HG03565 (cell line): ENCODE data around the gene EYA2.
"Not testable (repeated sequence)": the region's sequence is repeated elsewhere in the genome, so short reads cannot be mapped to it uniquely, and the experiment has no call there.

ENCODE experiments used
- ATAC-seq: cut with Tn5 transposase; IDR thresholded peaks from one replicate; pipeline ENCODE4 v1.9.1; 2021; ENCODE audit warnings: mild to moderate bottlenecking, moderate library complexity; ENCODE audit not compliant: unreplicated experiment

Gene EYA2

GRCh38 chr20:47196091-47197081, 301.7 kb downstream of the EYA2 start:
- no peak for ATAC-seq

- ATAC-seq: no peak
These were observed 303.6 kb downstream of the EYA2 start for GRCh38 chr20:47198254-47198671.

GRCh38 chr20:47198996-47199552, 304.4 kb downstream of the EYA2 start:
- ATAC-seq: no peak

- ATAC-seq: no peak
These were observed 306.6 kb downstream of the EYA2 start for GRCh38 chr20:47201074-47201730.

DNA sequence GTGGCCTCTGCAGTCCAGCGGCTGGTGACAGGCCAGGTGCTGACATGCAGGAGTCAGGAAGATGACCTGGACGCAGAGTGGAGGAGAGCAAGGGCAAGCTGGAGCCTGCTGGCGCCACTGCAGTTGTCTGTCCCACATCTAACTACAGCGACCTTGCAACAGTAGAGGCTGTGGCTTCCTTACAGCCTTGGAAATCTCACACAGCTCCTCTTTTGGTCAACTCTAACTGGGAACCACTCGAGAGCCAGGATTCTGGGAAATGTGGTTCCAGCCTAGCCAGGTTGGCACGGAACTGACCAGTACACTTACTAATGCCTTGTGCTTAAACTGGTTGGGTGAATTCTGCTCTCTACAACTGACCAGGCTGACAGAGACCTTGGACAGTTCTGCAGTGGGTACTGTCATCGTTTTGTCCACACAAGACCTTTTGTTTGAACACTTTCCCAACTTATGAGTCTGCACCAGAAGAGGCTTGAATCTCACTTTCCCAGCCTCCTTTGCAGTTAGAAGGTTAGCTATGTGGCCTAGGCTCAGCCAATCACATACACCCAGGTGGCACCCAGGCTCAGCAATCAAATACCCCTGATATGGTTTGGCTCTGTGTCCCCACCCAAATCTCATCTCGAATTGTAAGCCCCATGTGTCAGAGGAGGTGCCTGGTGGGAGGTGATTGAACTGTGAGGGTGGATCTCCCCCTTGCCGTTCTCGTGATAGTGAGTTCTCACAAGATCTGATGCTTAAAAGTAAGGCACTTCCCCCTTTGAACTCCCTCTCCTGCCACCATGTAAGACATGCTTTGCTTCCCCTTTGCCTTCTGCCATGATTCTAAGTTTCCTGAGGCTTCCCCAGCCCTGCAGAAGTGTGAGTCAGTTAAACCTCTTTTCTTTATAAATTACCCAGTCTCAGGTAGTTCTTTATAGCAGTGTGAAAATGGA, 308.4 kb downstream of the EYA2 start:
- no peak for ATAC-seq

DNA sequence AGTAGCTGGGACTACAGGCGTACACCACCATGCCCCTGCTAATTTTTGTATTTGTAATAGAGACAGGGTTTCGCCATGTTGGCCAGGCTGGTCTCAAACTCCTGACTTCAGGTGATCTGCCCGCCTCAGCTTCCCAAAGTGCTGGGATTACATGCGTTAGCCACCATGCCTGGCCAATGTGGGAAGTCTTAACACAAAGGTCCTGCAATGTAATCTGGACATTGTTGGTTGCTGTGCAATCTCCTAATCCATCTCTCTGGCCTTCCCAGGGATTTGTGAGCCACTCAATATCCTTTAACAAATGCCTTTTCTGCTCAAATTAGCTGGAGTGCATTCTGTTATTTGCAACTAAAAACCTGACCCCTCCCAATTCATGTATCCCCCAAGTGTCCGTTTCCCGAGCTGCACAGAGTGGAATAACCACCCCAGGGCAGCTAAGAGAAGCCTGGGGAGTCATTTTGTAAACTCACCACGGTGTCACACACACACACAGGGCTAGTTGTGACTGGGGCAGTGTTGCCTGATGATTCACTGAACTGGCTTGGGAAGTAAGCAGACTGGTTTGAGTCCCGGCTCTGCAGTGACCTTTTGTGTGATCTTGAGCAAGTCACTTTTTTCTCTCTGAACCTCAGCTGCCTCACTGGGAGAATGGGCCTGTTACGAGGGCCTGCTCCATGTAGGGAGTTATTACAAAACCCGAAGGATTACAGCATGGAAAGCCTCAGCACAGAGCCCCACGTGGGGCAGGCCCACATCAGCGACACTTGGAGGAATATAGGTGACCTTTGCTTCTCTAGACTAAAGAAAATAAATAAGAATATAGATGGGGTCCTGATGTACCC, 309.6 kb downstream of the EYA2 start:
- ATAC-seq: no peak

GRCh38 chr20:47204850-47205122, 310.1 kb downstream of the EYA2 start:
- not testable (repeated sequence) for ATAC-seq

GRCh38 chr20:47205577-47206123, 311.0 kb downstream of the EYA2 start:
- no peak for ATAC-seq

DNA sequence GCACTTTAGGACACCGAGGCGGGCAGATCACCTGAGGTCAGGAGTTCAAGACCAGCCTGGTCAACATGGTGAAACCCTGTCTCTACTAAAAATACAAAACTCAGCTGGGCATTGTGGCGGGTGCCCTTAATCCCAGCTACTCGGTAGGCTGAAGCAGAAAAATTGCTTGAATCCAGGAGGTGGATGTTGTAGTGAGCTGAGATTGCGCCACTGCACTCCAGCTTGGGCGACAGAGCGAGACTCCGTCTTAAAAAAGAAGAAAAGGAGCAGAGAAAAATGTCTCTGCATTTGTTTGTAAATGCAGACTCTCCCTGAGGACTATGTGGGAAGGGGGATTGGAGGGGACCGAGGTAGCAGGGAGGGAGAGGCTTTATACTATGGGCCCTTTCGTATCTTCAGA, 311.9 kb downstream of the EYA2 start:
- ATAC-seq: not testable (repeated sequence)

- no peak for ATAC-seq
These were observed 312.5 kb downstream of the EYA2 start for GRCh38 chr20:47206962-47207641.

GRCh38 chr20:47208534-47209174, 314.0 kb downstream of the EYA2 start:
- ATAC-seq: no peak

DNA sequence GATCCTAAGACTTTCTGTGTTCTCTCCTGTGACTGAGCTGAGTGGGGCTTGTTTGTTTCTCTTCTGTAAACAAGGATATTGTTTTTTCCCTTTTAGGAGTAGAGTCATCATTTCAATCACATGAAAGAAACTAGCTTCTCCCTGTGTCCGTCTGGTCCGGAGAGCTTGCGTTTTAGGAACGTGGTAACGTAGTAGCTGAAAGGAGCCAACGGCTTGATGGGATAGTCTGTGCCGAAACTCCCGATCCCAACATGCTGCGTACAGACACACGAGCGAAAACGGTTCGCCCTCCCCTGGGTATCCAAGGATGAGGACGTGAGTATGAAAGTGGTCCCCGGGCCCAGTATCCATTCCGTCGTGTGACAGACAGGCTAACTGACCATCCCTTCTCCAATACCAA, 315.3 kb downstream of the EYA2 start:
- no peak for ATAC-seq

DNA sequence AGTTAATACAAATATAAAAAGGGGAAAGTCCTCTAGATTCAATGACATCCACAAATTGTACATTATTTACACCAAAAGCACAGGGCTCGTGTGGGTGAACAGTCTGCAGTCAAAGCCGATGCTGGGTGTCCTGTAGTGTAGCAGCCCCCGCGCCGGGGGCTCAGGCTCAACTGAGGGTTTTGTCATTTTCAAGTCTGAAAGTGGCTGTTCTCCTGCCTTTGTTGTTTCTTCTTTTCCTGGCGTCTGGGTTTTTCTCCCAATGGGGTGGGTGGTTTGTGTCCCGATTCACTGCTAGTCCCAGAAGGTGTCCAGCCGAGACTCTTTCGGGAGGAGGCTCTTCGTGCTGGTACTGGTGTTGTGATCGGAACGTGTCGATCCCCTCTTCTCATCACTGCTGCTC, 315.8 kb downstream of the EYA2 start:
- no peak for ATAC-seq

- ATAC-seq: no peak
These were observed 316.4 kb downstream of the EYA2 start for GRCh38 chr20:47211036-47211435.

- no peak for ATAC-seq
These were observed 318.1 kb downstream of the EYA2 start for GRCh38 chr20:47212606-47213207.

- ATAC-seq: no peak
These were observed 319.3 kb downstream of the EYA2 start for GRCh38 chr20:47213966-47214365.

- no peak for ATAC-seq
These were observed 321.2 kb downstream of the EYA2 start for GRCh38 chr20:47215653-47216397.
